Osteocyte (in vitro differentiated cells): ENCODE measurements around the gene ACER3. TPM values are rescaled to one million over a fixed set of nuclear protein-coding genes. Genes with fewer than 3 reads are reported as not detected.
"Not testable (repeated sequence)": the region's sequence is repeated elsewhere in the genome, so short reads cannot be mapped to it uniquely, and the experiment has no call there.

Source experiments
- DNase-seq: peaks from one replicate; pipeline ENCODE4 v3.0.0; 2021; ENCODE audit warnings: mixed read lengths; ENCODE audit not compliant: unreplicated experiment; ENCODE audit errors: extremely low spot score
- H3K27ac Mint-ChIP-seq: one replicate; pipeline ENCODE4 v1.8.0; 2021; ENCODE audit warnings: mild to moderate bottlenecking, mixed read lengths; ENCODE audit not compliant: unreplicated experiment
- H3K27me3 Mint-ChIP-seq: one replicate; pipeline ENCODE4 v1.8.0; 2021; ENCODE audit warnings: mixed read lengths; ENCODE audit not compliant: unreplicated experiment
- H3K36me3 Mint-ChIP-seq: one replicate; pipeline ENCODE4 v1.8.0; 2021; ENCODE audit warnings: mixed read lengths; ENCODE audit not compliant: unreplicated experiment
- H3K4me1 Mint-ChIP-seq: one replicate; pipeline ENCODE4 v1.8.0; 2021; ENCODE audit warnings: mixed read lengths; ENCODE audit not compliant: unreplicated experiment
- H3K4me3 Mint-ChIP-seq: one replicate; pipeline ENCODE4 v1.8.0; 2021; ENCODE audit warnings: mild to moderate bottlenecking, moderate library complexity, mixed read lengths; ENCODE audit not compliant: unreplicated experiment
- H3K9me3 Mint-ChIP-seq: one replicate; pipeline ENCODE4 v1.8.0; 2021; ENCODE audit warnings: mixed read lengths; ENCODE audit not compliant: unreplicated experiment
- total RNA-seq: library from RNA; stranded (reverse); gene quantifications from 2 replicates; pipeline ENCODE4 v1.2.1, GENCODE V29; 2021
- TF ChIP-seq, protein P1 (sequence below): fragments of 200-600 bp; sonication (generic); IDR thresholded peaks from 2 replicates; pipeline ENCODE4 v1.5.0; 2021; ENCODE audit warnings: antibody characterized with exemption, mild to moderate bottlenecking, moderate library complexity

ACER3 gene
- total RNA-seq, 1 donor from 2014 or later: 17.4 TPM

DNA sequence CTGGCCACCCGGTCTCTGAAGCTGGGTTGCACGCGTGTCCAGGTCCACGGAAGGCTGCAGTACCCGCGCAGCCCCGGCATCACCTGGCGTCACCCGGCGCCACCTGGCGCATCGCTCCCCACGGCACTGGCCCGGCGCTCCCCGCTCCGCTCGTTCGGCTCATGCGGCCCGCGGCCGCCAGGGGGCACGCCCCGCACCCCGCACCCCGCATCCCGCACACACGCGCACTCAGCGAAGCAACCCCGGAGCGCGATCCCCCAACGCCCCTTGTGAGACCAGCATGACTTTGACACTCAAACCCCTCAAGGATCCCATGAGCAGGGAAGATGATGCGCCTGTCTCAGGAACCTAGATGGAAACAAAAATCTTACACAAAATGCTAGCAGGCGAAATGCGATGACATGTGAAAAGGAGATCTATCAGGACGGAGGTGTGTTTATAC, 185.4 kb downstream of the ACER3 start:
- Mint-ChIP-seq H3K4me3 (no peak overlapping the region), H3K4me1 (peaks cover 10% of the 10 kb centered on the region), H3K9me3 (no peaks in the 10 kb centered on the region), H3K27me3 (peaks cover 7% of the 10 kb centered on the region), H3K36me3 (no peaks in the 10 kb centered on the region), H3K27ac (no peak overlapping the region)
- no peak for DNase-seq
- TF ChIP-seq, protein P1, sequence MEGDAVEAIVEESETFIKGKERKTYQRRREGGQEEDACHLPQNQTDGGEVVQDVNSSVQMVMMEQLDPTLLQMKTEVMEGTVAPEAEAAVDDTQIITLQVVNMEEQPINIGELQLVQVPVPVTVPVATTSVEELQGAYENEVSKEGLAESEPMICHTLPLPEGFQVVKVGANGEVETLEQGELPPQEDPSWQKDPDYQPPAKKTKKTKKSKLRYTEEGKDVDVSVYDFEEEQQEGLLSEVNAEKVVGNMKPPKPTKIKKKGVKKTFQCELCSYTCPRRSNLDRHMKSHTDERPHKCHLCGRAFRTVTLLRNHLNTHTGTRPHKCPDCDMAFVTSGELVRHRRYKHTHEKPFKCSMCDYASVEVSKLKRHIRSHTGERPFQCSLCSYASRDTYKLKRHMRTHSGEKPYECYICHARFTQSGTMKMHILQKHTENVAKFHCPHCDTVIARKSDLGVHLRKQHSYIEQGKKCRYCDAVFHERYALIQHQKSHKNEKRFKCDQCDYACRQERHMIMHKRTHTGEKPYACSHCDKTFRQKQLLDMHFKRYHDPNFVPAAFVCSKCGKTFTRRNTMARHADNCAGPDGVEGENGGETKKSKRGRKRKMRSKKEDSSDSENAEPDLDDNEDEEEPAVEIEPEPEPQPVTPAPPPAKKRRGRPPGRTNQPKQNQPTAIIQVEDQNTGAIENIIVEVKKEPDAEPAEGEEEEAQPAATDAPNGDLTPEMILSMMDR: peak; percentile 69

DNA sequence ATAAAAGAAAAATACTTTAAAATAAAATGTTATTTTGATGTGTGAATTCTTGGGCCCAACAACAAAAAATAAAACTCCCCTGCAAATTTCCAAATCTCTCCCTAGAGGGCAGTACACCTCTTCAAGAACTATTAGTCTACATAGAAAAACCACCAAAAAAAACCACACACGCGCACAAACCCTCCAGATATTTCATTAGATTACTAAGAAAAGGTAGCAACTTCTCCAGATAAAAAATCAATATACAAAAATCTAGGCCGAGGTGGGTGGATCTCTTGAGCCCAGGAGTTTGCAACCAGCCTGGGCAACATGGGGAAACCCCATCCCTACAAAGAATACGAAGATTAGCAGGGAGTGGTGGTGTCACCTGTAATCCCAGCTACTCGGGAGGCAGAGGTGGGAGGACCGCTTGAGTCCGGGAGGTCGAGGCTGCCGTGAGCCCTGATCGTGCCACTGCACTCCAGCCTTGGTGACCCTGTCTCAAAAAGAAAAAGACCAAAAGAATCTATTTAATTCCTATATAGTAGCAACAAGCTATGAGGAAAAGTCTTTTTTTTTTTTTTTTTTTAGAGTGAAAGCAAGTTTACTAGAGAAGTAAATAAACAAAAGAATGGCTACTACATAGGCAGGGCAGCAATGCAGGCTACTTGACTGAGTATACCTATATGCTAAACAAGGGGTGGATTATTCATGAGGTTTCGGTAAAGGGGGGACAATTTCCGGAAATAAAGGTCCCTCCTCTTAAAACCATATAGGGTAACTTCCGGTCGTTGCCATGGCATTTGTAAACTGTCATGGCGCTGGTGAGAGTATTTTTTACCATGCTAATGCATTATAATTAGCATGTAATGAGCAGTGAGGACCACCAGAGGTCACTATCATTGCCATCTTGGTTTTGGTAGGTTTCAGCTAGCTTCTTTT, 186.5 kb downstream of the ACER3 start:
- Mint-ChIP-seq H3K4me3 (peak overlapping the region; percentile 74), H3K27me3 (peaks cover 7% of the 10 kb centered on the region), H3K9me3 (no peaks in the 10 kb centered on the region), H3K4me1 (peaks cover 10% of the 10 kb centered on the region), H3K27ac (peak overlapping the region; percentile 69), H3K36me3 (no peaks in the 10 kb centered on the region)
- DNase-seq: no peak
- TF ChIP-seq, protein P1: peak; percentile 81

DNA sequence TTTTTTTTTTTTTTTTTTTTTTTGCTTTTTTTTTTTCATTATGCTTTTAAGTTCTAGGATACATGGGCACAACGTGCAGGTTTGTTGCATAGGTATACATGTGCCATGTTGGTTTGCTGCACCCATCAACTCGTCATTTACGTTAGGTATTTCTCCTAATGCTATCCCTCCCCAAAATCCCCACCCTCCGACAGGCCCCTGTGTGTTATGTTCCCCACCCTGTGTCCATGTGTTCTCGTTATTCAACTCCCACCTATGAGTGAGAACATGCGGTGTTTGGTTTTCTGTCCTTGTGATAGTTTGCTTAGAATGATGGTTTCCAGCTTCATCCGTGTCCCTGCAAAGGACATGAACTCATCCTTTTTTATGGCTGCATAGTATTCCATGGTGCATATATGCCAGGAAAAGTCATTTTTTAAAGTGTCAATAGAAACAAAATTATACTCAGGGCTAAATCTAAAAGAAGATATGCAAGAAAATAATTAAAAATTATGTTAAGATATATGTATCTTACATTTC, 187.3 kb downstream of the ACER3 start:
- H3K4me3 Mint-ChIP-seq, DNase-seq, H3K36me3 Mint-ChIP-seq, H3K4me1 Mint-ChIP-seq, H3K9me3 Mint-ChIP-seq, H3K27ac Mint-ChIP-seq: not testable (repeated sequence)
- H3K27me3 Mint-ChIP-seq: peaks cover 12% of the 10 kb centered on the region

DNA sequence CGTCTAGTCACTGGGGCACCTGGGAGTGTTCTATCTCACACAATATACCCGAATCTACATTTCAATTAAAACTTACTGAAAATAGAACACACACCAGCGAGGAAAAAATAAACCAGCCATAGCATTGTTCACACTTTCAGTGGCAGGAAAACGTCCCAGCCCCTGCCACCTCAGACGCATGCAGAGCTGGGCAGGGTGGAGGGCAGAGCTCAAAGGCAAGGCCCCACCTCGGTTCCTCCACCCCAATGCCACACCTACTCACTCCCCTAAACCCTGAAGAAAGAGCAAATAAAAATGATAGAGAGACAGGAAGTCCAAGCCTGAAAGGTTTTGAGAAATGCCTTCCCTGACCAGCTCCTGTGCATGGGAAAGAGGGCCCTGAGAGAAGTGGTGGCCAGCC, 188.3 kb downstream of the ACER3 start:
- peaks cover 10% of the 10 kb centered on the region for H3K4me1 Mint-ChIP-seq
- H3K4me3 Mint-ChIP-seq: no peak overlapping the region
- no peaks in the 10 kb centered on the region for H3K9me3 Mint-ChIP-seq
- no peaks in the 10 kb centered on the region for H3K36me3 Mint-ChIP-seq
- no peak overlapping the region for H3K27ac Mint-ChIP-seq
- no peak for DNase-seq
- TF ChIP-seq, protein P1: no peak
- peaks cover 20% of the 10 kb centered on the region for H3K27me3 Mint-ChIP-seq

DNA sequence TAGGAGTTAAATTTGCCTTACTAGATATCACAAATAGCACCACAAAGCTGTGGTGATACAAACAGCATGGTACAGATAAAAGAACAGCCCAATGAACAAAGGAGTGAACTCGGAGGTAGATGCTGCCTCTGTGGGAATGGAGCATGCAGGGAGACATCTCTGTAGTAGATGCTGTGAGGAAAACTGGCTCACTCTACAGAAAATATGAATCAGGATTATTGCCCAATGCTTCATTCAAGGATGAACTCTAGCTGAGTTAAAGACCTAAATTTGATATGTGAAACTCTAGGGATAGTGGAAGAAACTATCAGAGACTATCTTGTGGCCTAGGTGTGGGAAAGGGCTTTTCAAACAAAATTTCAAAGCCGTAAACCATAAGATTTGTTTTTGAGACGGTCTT, 190.8 kb downstream of the ACER3 start:
- DNase-seq: no peak
- Mint-ChIP-seq H3K27ac (no peak overlapping the region), H3K4me3 (no peak overlapping the region), H3K36me3 (no peaks in the 10 kb centered on the region), H3K9me3 (no peaks in the 10 kb centered on the region), H3K27me3 (peaks cover 20% of the 10 kb centered on the region), H3K4me1 (peaks cover 5% of the 10 kb centered on the region)
- TF ChIP-seq, protein P1: no peak
